ENCODE results near the gene DNAH10. TPM values are rescaled to one million over a fixed set of nuclear protein-coding genes. Genes with fewer than 3 reads are reported as not detected.

DNAH10 gene
- polyA plus RNA-seq, 2 donors: 0.01 TPM; not detected in 1

- Histone ChIP-seq H3K27me3 (ENCODE audit: control insufficient read depth in 1 of 2, insufficient read depth in 2 of 2, low read length in 2 of 2) (no peaks in the 10 kb centered on the region), H3K36me3 (ENCODE audit: control insufficient read depth in 2 of 2, insufficient read depth in 2 of 2, low read length in 1 of 2) (peaks cover 5% of the 10 kb centered on the region in 2 donors), H3K4me1 (ENCODE audit: control insufficient read depth in 2 of 2, insufficient read depth in 2 of 2, low read length in 1 of 2) (no peaks in the 10 kb centered on the region), H3K27ac (ENCODE audit: low read depth in 2 of 2, low read length in 1 of 2) (no peak overlapping the region), H3K4me3 (ENCODE audit: low read depth in 1 of 2, low read length in 2 of 2) (no peak overlapping the region), H3K9me3 (ENCODE audit: control insufficient read depth in 2 of 2, insufficient read depth in 1 of 2, low read depth in 1 of 2, low read length in 1 of 2) (no peaks in the 10 kb centered on the region)
- WGBS, 2 donors: 94 to 95% methylated on average over 2 of the region's 2 CpGs
Measured at GRCh38 chr12:123721245-123721644, 40.9 kb upstream of the DNAH10 start.

- WGBS, 2 donors: 78 to 82% methylated on average over 8 of the region's 8 CpGs
- Histone ChIP-seq H3K4me1 (ENCODE audit: control insufficient read depth in 2 of 2, insufficient read depth in 2 of 2, low read length in 1 of 2) (no peaks in the 10 kb centered on the region), H3K36me3 (ENCODE audit: control insufficient read depth in 2 of 2, insufficient read depth in 2 of 2, low read length in 1 of 2) (peaks cover 5 to 7% of the 10 kb centered on the region in 2 donors), H3K4me3 (ENCODE audit: low read depth in 1 of 2, low read length in 2 of 2) (no peak overlapping the region), H3K9me3 (ENCODE audit: control insufficient read depth in 2 of 2, insufficient read depth in 1 of 2, low read depth in 1 of 2, low read length in 1 of 2) (no peaks in the 10 kb centered on the region), H3K27me3 (ENCODE audit: control insufficient read depth in 1 of 2, insufficient read depth in 2 of 2, low read length in 2 of 2) (no peaks in the 10 kb centered on the region), H3K27ac (ENCODE audit: low read depth in 2 of 2, low read length in 1 of 2) (no peak overlapping the region)
Measured at GRCh38 chr12:123723011-123723410, 39.1 kb upstream of the DNAH10 start.

GRCh38 chr12:123723765-123724164 is 38.3 kb upstream of the DNAH10 start:
- Histone ChIP-seq H3K9me3 (ENCODE audit: control insufficient read depth in 2 of 2, insufficient read depth in 1 of 2, low read depth in 1 of 2, low read length in 1 of 2) (no peaks in the 10 kb centered on the region), H3K27me3 (ENCODE audit: control insufficient read depth in 1 of 2, insufficient read depth in 2 of 2, low read length in 2 of 2) (no peaks in the 10 kb centered on the region), H3K4me3 (ENCODE audit: low read depth in 1 of 2, low read length in 2 of 2) (no peak overlapping the region), H3K27ac (ENCODE audit: low read depth in 2 of 2, low read length in 1 of 2) (no peak overlapping the region), H3K36me3 (ENCODE audit: control insufficient read depth in 2 of 2, insufficient read depth in 2 of 2, low read length in 1 of 2) (peaks cover 5 to 8% of the 10 kb centered on the region in 2 donors), H3K4me1 (ENCODE audit: control insufficient read depth in 2 of 2, insufficient read depth in 2 of 2, low read length in 1 of 2) (no peaks in the 10 kb centered on the region)
- 72 to 80% methylated on average over 5 of the region's 5 CpGs for WGBS, 2 donors

- Histone ChIP-seq H3K27me3 (ENCODE audit: control insufficient read depth in 1 of 2, insufficient read depth in 2 of 2, low read length in 2 of 2) (no peaks in the 10 kb centered on the region), H3K4me3 (ENCODE audit: low read depth in 1 of 2, low read length in 2 of 2) (no peak overlapping the region), H3K27ac (ENCODE audit: low read depth in 2 of 2, low read length in 1 of 2) (no peak overlapping the region), H3K36me3 (ENCODE audit: control insufficient read depth in 2 of 2, insufficient read depth in 2 of 2, low read length in 1 of 2) (peaks cover 7 to 8% of the 10 kb centered on the region in 2 donors), H3K4me1 (ENCODE audit: control insufficient read depth in 2 of 2, insufficient read depth in 2 of 2, low read length in 1 of 2) (no peaks in the 10 kb centered on the region), H3K9me3 (ENCODE audit: control insufficient read depth in 2 of 2, insufficient read depth in 1 of 2, low read depth in 1 of 2, low read length in 1 of 2) (no peaks in the 10 kb centered on the region)
- 63 to 69% methylated on average over 2 of the region's 2 CpGs for WGBS, 2 donors
Measured at GRCh38 chr12:123726244-123726643, 35.9 kb upstream of the DNAH10 start.

GRCh38 chr12:123726962-123727361 is 35.1 kb upstream of the DNAH10 start:
- no peaks in the 10 kb centered on the region for H3K9me3 ChIP-seq (ENCODE audit: control insufficient read depth in 2 of 2, insufficient read depth in 1 of 2, low read depth in 1 of 2, low read length in 1 of 2)
- WGBS, 2 donors: 88 to 92% methylated on average over 2 of the region's 2 CpGs
- H3K27me3 ChIP-seq (ENCODE audit: control insufficient read depth in 1 of 2, insufficient read depth in 2 of 2, low read length in 2 of 2): no peaks in the 10 kb centered on the region
- H3K36me3 ChIP-seq (ENCODE audit: control insufficient read depth in 2 of 2, insufficient read depth in 2 of 2, low read length in 1 of 2): peaks cover 7 to 8% of the 10 kb centered on the region in 2 donors
- H3K27ac ChIP-seq (ENCODE audit: low read depth in 2 of 2, low read length in 1 of 2): no peak overlapping the region
- H3K4me3 ChIP-seq (ENCODE audit: low read depth in 1 of 2, low read length in 2 of 2): no peak overlapping the region
- H3K4me1 ChIP-seq (ENCODE audit: control insufficient read depth in 2 of 2, insufficient read depth in 2 of 2, low read length in 1 of 2): no peaks in the 10 kb centered on the region

- 82 to 89% methylated on average over 3 of the region's 3 CpGs for WGBS, 2 donors
- H3K27me3 ChIP-seq (ENCODE audit: control insufficient read depth in 1 of 2, insufficient read depth in 2 of 2, low read length in 2 of 2): no peaks in the 10 kb centered on the region
- no peak overlapping the region for H3K4me3 ChIP-seq (ENCODE audit: low read depth in 1 of 2, low read length in 2 of 2)
- peaks cover 5 to 10% of the 10 kb centered on the region in 2 donors for H3K36me3 ChIP-seq (ENCODE audit: control insufficient read depth in 2 of 2, insufficient read depth in 2 of 2, low read length in 1 of 2)
- H3K4me1 ChIP-seq (ENCODE audit: control insufficient read depth in 2 of 2, insufficient read depth in 2 of 2, low read length in 1 of 2): no peaks in the 10 kb centered on the region
- no peaks in the 10 kb centered on the region for H3K9me3 ChIP-seq (ENCODE audit: control insufficient read depth in 2 of 2, insufficient read depth in 1 of 2, low read depth in 1 of 2, low read length in 1 of 2)
- H3K27ac ChIP-seq (ENCODE audit: low read depth in 2 of 2, low read length in 1 of 2): no peak overlapping the region
Measured at GRCh38 chr12:123727878-123728277, 34.2 kb upstream of the DNAH10 start.

- 80 to 84% methylated on average over 2 of the region's 2 CpGs for WGBS, 2 donors
- H3K36me3 ChIP-seq (ENCODE audit: control insufficient read depth in 2 of 2, insufficient read depth in 2 of 2, low read length in 1 of 2): peaks cover 9 to 22% of the 10 kb centered on the region in 2 donors
- no peaks in the 10 kb centered on the region for H3K9me3 ChIP-seq (ENCODE audit: control insufficient read depth in 2 of 2, insufficient read depth in 1 of 2, low read depth in 1 of 2, low read length in 1 of 2)
- H3K27ac ChIP-seq (ENCODE audit: low read depth in 2 of 2, low read length in 1 of 2): no peak overlapping the region
- H3K27me3 ChIP-seq (ENCODE audit: control insufficient read depth in 1 of 2, insufficient read depth in 2 of 2, low read length in 2 of 2): no peaks in the 10 kb centered on the region
- H3K4me1 ChIP-seq (ENCODE audit: control insufficient read depth in 2 of 2, insufficient read depth in 2 of 2, low read length in 1 of 2): no peaks in the 10 kb centered on the region
- H3K4me3 ChIP-seq (ENCODE audit: low read depth in 1 of 2, low read length in 2 of 2): no peak overlapping the region
Measured at GRCh38 chr12:123731596-123731995, 30.5 kb upstream of the DNAH10 start.

GRCh38 chr12:123732251-123732650 is 29.9 kb upstream of the DNAH10 start:
- no peaks in the 10 kb centered on the region for H3K27me3 ChIP-seq (ENCODE audit: control insufficient read depth in 1 of 2, insufficient read depth in 2 of 2, low read length in 2 of 2)
- H3K27ac ChIP-seq (ENCODE audit: low read depth in 2 of 2, low read length in 1 of 2): no peak overlapping the region
- H3K4me1 ChIP-seq (ENCODE audit: control insufficient read depth in 2 of 2, insufficient read depth in 2 of 2, low read length in 1 of 2): no peaks in the 10 kb centered on the region
- H3K4me3 ChIP-seq (ENCODE audit: low read depth in 1 of 2, low read length in 2 of 2): no peak overlapping the region
- no peaks in the 10 kb centered on the region for H3K9me3 ChIP-seq (ENCODE audit: control insufficient read depth in 2 of 2, insufficient read depth in 1 of 2, low read depth in 1 of 2, low read length in 1 of 2)
- 93 to 94% methylated on average over 12 of the region's 12 CpGs for WGBS, 2 donors
- peaks cover 14 to 28% of the 10 kb centered on the region in 2 donors for H3K36me3 ChIP-seq (ENCODE audit: control insufficient read depth in 2 of 2, insufficient read depth in 2 of 2, low read length in 1 of 2)

- Histone ChIP-seq H3K36me3 (ENCODE audit: control insufficient read depth in 2 of 2, insufficient read depth in 2 of 2, low read length in 1 of 2) (peaks cover 12 to 28% of the 10 kb centered on the region in 2 donors), H3K4me1 (ENCODE audit: control insufficient read depth in 2 of 2, insufficient read depth in 2 of 2, low read length in 1 of 2) (no peaks in the 10 kb centered on the region), H3K27ac (ENCODE audit: low read depth in 2 of 2, low read length in 1 of 2) (no peak overlapping the region), H3K4me3 (ENCODE audit: low read depth in 1 of 2, low read length in 2 of 2) (no peak overlapping the region), H3K9me3 (ENCODE audit: control insufficient read depth in 2 of 2, insufficient read depth in 1 of 2, low read depth in 1 of 2, low read length in 1 of 2) (no peaks in the 10 kb centered on the region), H3K27me3 (ENCODE audit: control insufficient read depth in 1 of 2, insufficient read depth in 2 of 2, low read length in 2 of 2) (no peaks in the 10 kb centered on the region)
- 84 to 88% methylated on average over 10 of the region's 10 CpGs for WGBS, 2 donors
Measured at GRCh38 chr12:123733229-123733628, 28.9 kb upstream of the DNAH10 start.

- Histone ChIP-seq H3K36me3 (ENCODE audit: control insufficient read depth in 2 of 2, insufficient read depth in 2 of 2, low read length in 1 of 2) (peaks cover 17 to 31% of the 10 kb centered on the region in 2 donors), H3K9me3 (ENCODE audit: control insufficient read depth in 2 of 2, insufficient read depth in 1 of 2, low read depth in 1 of 2, low read length in 1 of 2) (no peaks in the 10 kb centered on the region), H3K4me1 (ENCODE audit: control insufficient read depth in 2 of 2, insufficient read depth in 2 of 2, low read length in 1 of 2) (no peaks in the 10 kb centered on the region), H3K27me3 (ENCODE audit: control insufficient read depth in 1 of 2, insufficient read depth in 2 of 2, low read length in 2 of 2) (no peaks in the 10 kb centered on the region), H3K27ac (ENCODE audit: low read depth in 2 of 2, low read length in 1 of 2) (no peak overlapping the region), H3K4me3 (ENCODE audit: low read depth in 1 of 2, low read length in 2 of 2) (no peak overlapping the region)
- WGBS, 2 donors: 84% methylated on average over 5 of the region's 5 CpGs
Measured at GRCh38 chr12:123734268-123734667, 27.8 kb upstream of the DNAH10 start.

Measured in esophagus (tissue), 2 donors.